ENCODE results near the gene SYNJ2.
A peak's percentile ranks its signal among the peaks of the same experiment; 100 is the strongest.
"Not testable (repeated sequence)": the region's sequence is repeated elsewhere in the genome, so short reads cannot be mapped to it uniquely, and the experiment has no call there.

Gene SYNJ2

GRCh38 chr6:157981395-157982101 lies at the start of gene SYNJ2:
TSS of gene SYNJ2 (plus strand) at chr6:157981863. CDS start at chr6:157981962, 99 bp downstream.
- peak in 1 of 2 experiments; percentile 30 for DNase-seq

- no peak for DNase-seq
These were observed 45.9 kb upstream of the SYNJ2 start for GRCh38 chr6:157935786-157936185.

GRCh38 chr6:157937318-157937717 lies 44.3 kb upstream of the SYNJ2 start:
- DNase-seq, result no peak

GRCh38 chr6:157937916-157938315 lies 43.7 kb upstream of the SYNJ2 start:
- DNase-seq, result no peak

GRCh38 chr6:157940375-157941036 lies 41.2 kb upstream of the SYNJ2 start:
- DNase-seq, result not testable (repeated sequence)

GRCh38 chr6:157941101-157941863 lies 40.4 kb upstream of the SYNJ2 start:
- DNase-seq, result no peak

GRCh38 chr6:157942351-157942750 lies 39.3 kb upstream of the SYNJ2 start:
- no peak for DNase-seq

- no peak for DNase-seq
These were observed 38.3 kb upstream of the SYNJ2 start for GRCh38 chr6:157943249-157943963.

- no peak for DNase-seq
These were observed 37.7 kb upstream of the SYNJ2 start for GRCh38 chr6:157943964-157944283.

- no peak for DNase-seq
These were observed 36.4 kb upstream of the SYNJ2 start for GRCh38 chr6:157944983-157945931.

- DNase-seq, result no peak
These were observed 35.5 kb upstream of the SYNJ2 start for GRCh38 chr6:157946053-157946617.

GRCh38 chr6:157946865-157947532 lies 34.7 kb upstream of the SYNJ2 start:
- peak in 1 of 2 experiments; percentile 20 for DNase-seq

- not testable (repeated sequence) for DNase-seq
These were observed 30.8 kb upstream of the SYNJ2 start for GRCh38 chr6:157950899-157951298.

GRCh38 chr6:157951828-157952227 lies 29.8 kb upstream of the SYNJ2 start:
- DNase-seq, result no peak

- DNase-seq, result no peak
These were observed 28.8 kb upstream of the SYNJ2 start for GRCh38 chr6:157952861-157953351.

GRCh38 chr6:157953580-157954091 lies 28.0 kb upstream of the SYNJ2 start:
- DNase-seq, result no peak

- no peak for DNase-seq
These were observed 27.2 kb upstream of the SYNJ2 start for GRCh38 chr6:157954150-157955117.

- no peak for DNase-seq
These were observed 26.0 kb upstream of the SYNJ2 start for GRCh38 chr6:157955675-157956074.

GRCh38 chr6:157956171-157956730 lies 25.4 kb upstream of the SYNJ2 start:
- DNase-seq, result no peak
